ENCODE results near the gene SETX. TPM values are rescaled to one million over a fixed set of nuclear protein-coding genes. Genes with fewer than 3 reads are reported as not detected.

The SETX gene
- total and polyA plus RNA-seq, 2 of the 13 experiments (the other 11 are each of a cell fraction or from before 2014, with no cell fraction given) = 13.2 to 39.0 TPM

GRCh38 chr9:132245465-132245864 lies 109.3 kb downstream of the SETX start:
- Histone ChIP-seq H3K9me3 (ENCODE audit: low read length) (no peaks in the 10 kb centered on the region), H3K4me2 (ENCODE audit: low read depth, low read length) (no peak overlapping the region), H3K9ac (ENCODE audit: insufficient read depth, low read depth, low read length) (no peak overlapping the region), H3K79me2 (ENCODE audit: insufficient read depth, low read length) (no peaks in the 10 kb centered on the region), H3K36me3 (replicated peaks in 1 of 2; ENCODE audit: control insufficient read depth in 1 of 2, insufficient read depth in 2 of 2, low read length in 2 of 2) (no peaks in the 10 kb centered on the region), H3K27ac (ENCODE audit: extremely low read length, insufficient read depth, low read length) (no peak overlapping the region), H3K4me3 (replicated peaks in 1 of 3; ENCODE audit: insufficient read depth in 1 of 3, low read depth in 2 of 3, low read length in 3 of 3) (no peak overlapping the region), H3K27me3 (ENCODE audit: control insufficient read depth in 1 of 2, insufficient read depth in 2 of 2, low read length in 2 of 2) (peaks cover 11 to 52% of the 10 kb centered on the region in 2 experiments; a peak in 4 of 5 replicates), H4K20me1 (ENCODE audit: insufficient read depth, low read length) (no peaks in the 10 kb centered on the region), H3K4me1 (ENCODE audit: insufficient read depth, low read length) (peaks cover 16% of the 10 kb centered on the region), H2AFZ (ENCODE audit: low read length) (no peak overlapping the region)
- FAIRE-seq (no peak), DNase-seq (ENCODE audit: low spot score) (no peak), ATAC-seq (no peak)
- ChIA-PET POLR2A (no interaction called here), CTCF (ENCODE audit: low intra/inter-chr PET ratio, low total read pairs) (no interaction called here)
- intact Hi-C loops (cut with micrococcal nuclease; ENCODE audit: unreplicated experiment) = no loop called here
- in situ Hi-C loops (cut with HindIII; ENCODE audit: extremely low pct_ligation_motif_present, low pct_unique_long_range_greater_than_20kb) = loop anchor here (25.0 kb wide), 1 partner anchor 658 kb away; no protein-coding TSS in a partner anchor
- 51% methylated on average over 9 of the region's 9 CpGs for WGBS (ENCODE audit: low lambda C conversion rate)
- peak; percentile 54; the same call in 1 of the 2 replicates for TF ChIP-seq MNT (IDR thresholded peaks at IDR 0.05)
- no peak for TF ChIP-seq ELF1 (CRISPR knock-in tag; IDR thresholded peaks at IDR 0.05)
- no peak for TF ChIP-seq ZNF101 (CRISPR knock-in tag; IDR thresholded peaks at IDR 0.05; ENCODE audit: borderline replicate concordance, low read depth)
- TF ChIP-seq PBX3 (CRISPR knock-in tag; IDR thresholded peaks at IDR 0.05; ENCODE audit: borderline replicate concordance) = no peak
- no TSS peak for BruUV-seq (replicated peaks)
